H1 (cell line): ENCODE measurements around the gene KIAA0319L. TPM values are rescaled to one million over a fixed set of nuclear protein-coding genes. Genes with fewer than 3 reads are reported as not detected.

Source experiments
- CTCF ChIA-PET: fragments of 300-600 bp; sonication (Branson Sonifier 250); formaldehyde crosslinking; loops from one replicate; lab custom pipeline; 2021; ENCODE audit not compliant: partially characterized antibody; lab: Charles Lee
- POLR2A ChIA-PET: fragments of 300-600 bp; sonication (Branson Sonifier 250); formaldehyde crosslinking; loops from one replicate; lab custom pipeline; 2021; ENCODE audit warnings: inconsistent platforms; ENCODE audit not compliant: partially characterized antibody; lab: Charles Lee
- DNase-seq, 2 experiments: peaks; one replicate each; pipeline versions ENCODE4 v3.0.0 to v3.0.0-alpha.2; 2010 to 2022; ENCODE audit warnings: low spot score in 2 of 2, low read depth in 1 of 2, mixed read lengths in 1 of 2
- FAIRE-seq: peaks from 2 replicates; lab custom pipeline; 2011; peaks lifted over from hg19 to GRCh38; lab: Jason Lieb, UNC
- H2AFZ ChIP-seq: 2 replicates; pipeline ENCODE4 v1.8.1; 2012; ENCODE audit warnings: low read length, inconsistent platforms
- H2AK5ac ChIP-seq: 2 replicates; pipeline ENCODE4 v1.6.1; 2013; ENCODE audit warnings: low read depth, low read length
- H2BK120ac ChIP-seq: replicated peaks from 2 replicates; pipeline ENCODE3; 2013; ENCODE audit warnings: low read depth, low read length, inconsistent platforms
- H2BK12ac ChIP-seq: 2 replicates; pipeline ENCODE4 v1.6.1; 2013; ENCODE audit warnings: low read depth, low read length
- H2BK15ac ChIP-seq: 2 replicates; pipeline ENCODE4 v1.6.1; 2013; ENCODE audit warnings: low read length
- H2BK20ac ChIP-seq: 2 replicates; pipeline ENCODE4 v1.6.1; 2013; ENCODE audit warnings: low read length
- H2BK5ac ChIP-seq: 2 replicates; pipeline ENCODE4 v1.6.1; 2013; ENCODE audit warnings: low read depth, low read length
- H3K14ac ChIP-seq: 2 replicates; pipeline ENCODE4 v1.6.1; 2013; ENCODE audit warnings: inconsistent platforms; ENCODE audit not compliant: insufficient read length
- H3K18ac ChIP-seq: 2 replicates; pipeline ENCODE4 v1.6.1; 2013; ENCODE audit warnings: low read length; ENCODE audit errors: extremely low read depth
- H3K23ac ChIP-seq: 2 replicates; pipeline ENCODE4 v1.6.1; 2013; ENCODE audit warnings: inconsistent platforms; ENCODE audit not compliant: insufficient read length
- H3K23me2 ChIP-seq: 2 replicates; pipeline ENCODE4 v1.6.1; 2013; ENCODE audit warnings: low read depth, low read length
- H3K27ac ChIP-seq: 2 replicates; pipeline ENCODE4 v1.6.1; 2011; ENCODE audit warnings: low read depth, low read length, inconsistent platforms
- H3K27me3 ChIP-seq, 4 experiments: replicated peaks in 1 of 4; 1 replicate in 1 of 4; 2 replicates in 3 of 4; pipeline versions ENCODE4 v1.6.1 to v1.8.1; 2011 to 2013; ENCODE audit warnings: low read length in 3 of 4, mild to moderate bottlenecking in 3 of 4, inconsistent platforms in 2 of 4, mixed read lengths in 2 of 4, moderate library complexity in 1 of 4; ENCODE audit not compliant: control insufficient read depth in 3 of 4, insufficient read depth in 3 of 4; ENCODE audit errors: extremely low read depth in 1 of 4
- H3K36me3 ChIP-seq, 4 experiments: 2 replicates each; pipeline versions ENCODE4 v1.6.1 to v1.8.1; 2011 to 2013; ENCODE audit warnings: mild to moderate bottlenecking in 4 of 4, low read length in 3 of 4, moderate library complexity in 2 of 4, control low read depth in 1 of 4, inconsistent platforms in 1 of 4; ENCODE audit not compliant: insufficient read depth in 4 of 4, control insufficient read depth in 2 of 4
- H3K4ac ChIP-seq: replicated peaks from 2 replicates; pipeline ENCODE3; 2013; ENCODE audit warnings: low read length, low read depth, mixed read lengths, inconsistent platforms; ENCODE audit not compliant: insufficient read length
- H3K4me1 ChIP-seq, 4 experiments: replicated peaks in 1 of 4; 1 replicate in 1 of 4; 2 replicates in 3 of 4; pipeline versions ENCODE4 v1.6.1 to v1.8.1; 2011 to 2013; ENCODE audit warnings: low read length in 3 of 4, inconsistent platforms in 2 of 4, mixed read lengths in 1 of 4; ENCODE audit not compliant: insufficient read depth in 4 of 4, control insufficient read depth in 3 of 4
- H3K4me2 ChIP-seq, 2 experiments: 2 replicates each; pipeline versions ENCODE4 v1.6.1 to v1.8.1; 2011 to 2013; ENCODE audit warnings: low read depth in 2 of 2, low read length in 2 of 2, control low read depth in 1 of 2, inconsistent platforms in 1 of 2, mild to moderate bottlenecking in 1 of 2; ENCODE audit not compliant: insufficient read depth in 1 of 2
- H3K4me3 ChIP-seq, 4 experiments: fragments of 200-600, 300-600 bp in 1 of 4; sonication (generic), shearing (Covaris generic), sonication (Bioruptor Twin) in 1 of 4; 2 replicates each; pipeline versions ENCODE4 v1.5.1 to v1.8.1; 2011 to 2016; ENCODE audit warnings: low read length in 4 of 4, low read depth in 3 of 4, control low read depth in 2 of 4, inconsistent platforms in 2 of 4, mild to moderate bottlenecking in 2 of 4, mixed read lengths in 1 of 4, moderate library complexity in 1 of 4; ENCODE audit not compliant: insufficient read depth in 2 of 4; ENCODE audit errors: extremely low read depth in 1 of 4
- H3K56ac ChIP-seq: replicated peaks from 2 replicates; pipeline ENCODE3; 2013; ENCODE audit warnings: low read depth, mild to moderate bottlenecking, mixed read lengths, low read length, inconsistent platforms; ENCODE audit not compliant: insufficient read length
- H3K79me1 ChIP-seq: 2 replicates; pipeline ENCODE4 v1.6.1; 2013; ENCODE audit warnings: low read depth, low read length, control low read depth
- H3K79me2 ChIP-seq, 2 experiments: 2 replicates each; pipeline versions ENCODE4 v1.6.1 to v1.8.1; 2012 to 2013; ENCODE audit warnings: low read length in 2 of 2, mild to moderate bottlenecking in 2 of 2, inconsistent platforms in 1 of 2; ENCODE audit not compliant: insufficient read depth in 2 of 2, control insufficient read depth in 1 of 2
- H3K9ac ChIP-seq, 4 experiments: replicated peaks in 1 of 4; 1 replicate in 1 of 4; 2 replicates in 3 of 4; pipeline versions ENCODE4 v1.6.1 to v1.8.1; 2011 to 2013; ENCODE audit warnings: low read depth in 3 of 4, low read length in 3 of 4, control low read depth in 2 of 4, mild to moderate bottlenecking in 2 of 4, moderate library complexity in 2 of 4, inconsistent platforms in 1 of 4; ENCODE audit errors: extremely low read depth in 1 of 4
- H3K9me3 ChIP-seq, 2 experiments: 2 replicates each; pipeline versions ENCODE4 v1.6.1 to v1.8.1; 2012 to 2013; ENCODE audit warnings: mild to moderate bottlenecking in 2 of 2, moderate library complexity in 2 of 2, control low read depth in 1 of 2, inconsistent platforms in 1 of 2, low read depth in 1 of 2, low read length in 1 of 2, mixed read lengths in 1 of 2; ENCODE audit not compliant: insufficient read depth in 2 of 2
- H4K20me1 ChIP-seq, 2 experiments: replicated peaks in 1 of 2; 2 replicates each; pipeline versions ENCODE3 to v1.8.1; 2011 to 2013; ENCODE audit warnings: inconsistent platforms in 2 of 2, low read length in 2 of 2, mild to moderate bottlenecking in 1 of 2; ENCODE audit not compliant: insufficient read depth in 2 of 2, control insufficient read depth in 1 of 2
- H4K5ac ChIP-seq: 2 replicates; pipeline ENCODE4 v1.6.1; 2013; ENCODE audit warnings: low read length, low read depth, mixed read lengths, inconsistent platforms; ENCODE audit not compliant: insufficient read length
- H4K8ac ChIP-seq: 2 replicates; pipeline ENCODE4 v1.8.0; 2013; ENCODE audit warnings: mild to moderate bottlenecking, moderate library complexity, low read length, inconsistent platforms; ENCODE audit not compliant: insufficient read depth; ENCODE audit errors: extremely low read depth
- H4K91ac ChIP-seq: replicated peaks from 2 replicates; pipeline ENCODE3; 2013; ENCODE audit warnings: low read length, mixed read lengths, inconsistent platforms; ENCODE audit not compliant: insufficient read length
- BACH1 ChIP-seq: IDR thresholded peaks from 2 replicates; pipeline ENCODE4 v1.6.1; 2012; ENCODE audit warnings: low read length, improper control_type of control experiment
- BRCA1 ChIP-seq: IDR thresholded peaks from 2 replicates; pipeline ENCODE4 v1.6.1; 2012; ENCODE audit warnings: low read depth, low read length, improper control_type of control experiment
- WGBS, 2 experiments: shearing (Covaris generic) in 1 of 2; methylation state at CpG; one replicate each; pipeline versions ENCODE4 v1.1.6 to v1.1.7; 2013 to 2015; ENCODE audit warnings: low lambda C conversion rate in 2 of 2, mixed read lengths in 2 of 2, inconsistent platforms in 1 of 2, low coverage in 1 of 2, missing lambda C conversion rate in 1 of 2; ENCODE audit not compliant: insufficient replicate concordance in 2 of 2, insufficient coverage in 1 of 2, insufficient read length in 1 of 2; ENCODE audit errors: extremely low coverage in 1 of 2, missing lambda C conversion rate in 1 of 2; 5-methylcytosine and 5-hydroxymethylcytosine counted together
- polyA plus RNA-seq, 7 experiments: library from polyadenylated mRNA; depleted of rRNA in 3 of 7; stranded (reverse) in 5 of 7; unstranded in 2 of 7; fragments of >200 nt in 5 of 7; fragments of 200-250 nt in 2 of 7; gene quantifications; 1 replicate in 5 of 7; 2 replicates in 1 of 7; 4 replicates in 1 of 7; pipeline versions ENCODE4 v1.2.1 to v1.2.3, GENCODE V29; 2011 to 2013; ENCODE audit warnings: missing spikeins in 2 of 7, mixed read lengths in 2 of 7
- total RNA-seq: library from RNA; stranded (reverse); fragmentation: NEBNext Ultra II Directional; extraction: Animal tissue kit (Norgen Biotek cat#: 25700); gene quantifications from 2 replicates; pipeline ENCODE4 v1.2.1, GENCODE V29; 2021
- TF ChIP-seq, protein P1 (sequence below), 3 experiments: IDR thresholded peaks; 1 replicate in 2 of 3; 2 replicates in 1 of 3; pipeline versions ENCODE4 v1.5.1 to v1.6.1; 2011; ENCODE audit warnings: low read length in 3 of 3, mild to moderate bottlenecking in 3 of 3, inconsistent platforms in 2 of 3, low read depth in 1 of 3, moderate library complexity in 1 of 3; ENCODE audit not compliant: insufficient read depth in 1 of 3; ENCODE audit errors: control extremely low read depth in 1 of 3
- TF ChIP-seq, protein P2 (sequence below): IDR thresholded peaks from 2 replicates; pipeline ENCODE4 v1.6.1; 2011; ENCODE audit warnings: low read length, improper control_type of control experiment

Gene KIAA0319L
- total and polyA plus RNA-seq, 2 of the 8 experiments (the other 6 are each of a cell fraction or from before 2014, with no cell fraction given) = 40.1 to 55.7 TPM

DNA sequence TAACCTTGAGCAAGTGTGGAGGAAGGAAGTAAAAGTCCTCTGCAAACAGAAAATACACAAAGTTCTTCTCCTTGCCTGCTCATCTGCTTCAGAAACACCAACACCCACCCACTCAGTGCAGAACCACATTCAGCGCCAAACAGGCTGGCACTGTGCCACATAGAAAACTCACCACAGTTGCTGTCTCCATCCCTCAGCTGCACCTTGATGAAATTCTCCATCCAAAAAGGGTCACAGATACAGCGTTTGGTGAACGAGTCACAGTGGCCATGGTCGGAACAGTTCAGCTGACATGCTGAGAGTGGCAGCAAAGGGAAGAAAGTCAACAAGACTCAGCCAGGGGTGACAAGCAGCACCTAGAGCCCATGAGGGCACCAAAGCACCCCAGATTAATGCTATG is 114.5 kb downstream of the KIAA0319L start:
- CTCF ChIA-PET = interaction anchor here (2.1 to 12.9 kb wide), 2 partner anchors 9 to 43 kb away, joined by 4 to 134 read pairs; no protein-coding TSS in a partner anchor
- TF ChIP-seq, protein P1, sequence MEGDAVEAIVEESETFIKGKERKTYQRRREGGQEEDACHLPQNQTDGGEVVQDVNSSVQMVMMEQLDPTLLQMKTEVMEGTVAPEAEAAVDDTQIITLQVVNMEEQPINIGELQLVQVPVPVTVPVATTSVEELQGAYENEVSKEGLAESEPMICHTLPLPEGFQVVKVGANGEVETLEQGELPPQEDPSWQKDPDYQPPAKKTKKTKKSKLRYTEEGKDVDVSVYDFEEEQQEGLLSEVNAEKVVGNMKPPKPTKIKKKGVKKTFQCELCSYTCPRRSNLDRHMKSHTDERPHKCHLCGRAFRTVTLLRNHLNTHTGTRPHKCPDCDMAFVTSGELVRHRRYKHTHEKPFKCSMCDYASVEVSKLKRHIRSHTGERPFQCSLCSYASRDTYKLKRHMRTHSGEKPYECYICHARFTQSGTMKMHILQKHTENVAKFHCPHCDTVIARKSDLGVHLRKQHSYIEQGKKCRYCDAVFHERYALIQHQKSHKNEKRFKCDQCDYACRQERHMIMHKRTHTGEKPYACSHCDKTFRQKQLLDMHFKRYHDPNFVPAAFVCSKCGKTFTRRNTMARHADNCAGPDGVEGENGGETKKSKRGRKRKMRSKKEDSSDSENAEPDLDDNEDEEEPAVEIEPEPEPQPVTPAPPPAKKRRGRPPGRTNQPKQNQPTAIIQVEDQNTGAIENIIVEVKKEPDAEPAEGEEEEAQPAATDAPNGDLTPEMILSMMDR (IDR thresholded peaks at IDR 0.05; ENCODE audit: control extremely low read depth in 1 of 3, insufficient read depth in 1 of 3, low read depth in 1 of 3, low read length in 3 of 3) = no peak
- TF ChIP-seq BACH1 (no peak), BRCA1 (no peak)
- TF ChIP-seq, protein P2, sequence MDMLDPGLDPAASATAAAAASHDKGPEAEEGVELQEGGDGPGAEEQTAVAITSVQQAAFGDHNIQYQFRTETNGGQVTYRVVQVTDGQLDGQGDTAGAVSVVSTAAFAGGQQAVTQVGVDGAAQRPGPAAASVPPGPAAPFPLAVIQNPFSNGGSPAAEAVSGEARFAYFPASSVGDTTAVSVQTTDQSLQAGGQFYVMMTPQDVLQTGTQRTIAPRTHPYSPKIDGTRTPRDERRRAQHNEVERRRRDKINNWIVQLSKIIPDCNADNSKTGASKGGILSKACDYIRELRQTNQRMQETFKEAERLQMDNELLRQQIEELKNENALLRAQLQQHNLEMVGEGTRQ = no peak
- DNase-seq = no peak
- no peak overlapping the region for H2AFZ ChIP-seq
- no peaks in the 10 kb centered on the region for H3K9me3 ChIP-seq
- no peak overlapping the region for H3K23ac ChIP-seq
- no peak overlapping the region for H2AK5ac ChIP-seq
- no peaks in the 10 kb centered on the region for H3K79me1 ChIP-seq
- no peak overlapping the region for H2BK5ac ChIP-seq
- no peak overlapping the region for H2BK12ac ChIP-seq
- no peak overlapping the region for H3K4me2 ChIP-seq
- no peak overlapping the region for H3K9ac ChIP-seq
- H3K27me3 ChIP-seq = no peaks in the 10 kb centered on the region
- H2BK120ac ChIP-seq = no peak overlapping the region
- H2BK15ac ChIP-seq = no peak overlapping the region
- H4K8ac ChIP-seq = no peak overlapping the region
- H3K23me2 ChIP-seq = no peaks in the 10 kb centered on the region
- no peaks in the 10 kb centered on the region for H4K20me1 ChIP-seq
- H3K79me2 ChIP-seq = no peaks in the 10 kb centered on the region
- POLR2A ChIA-PET = interaction anchor here (2.3 kb wide), 1 partner anchor 14 kb away, joined by 5 read pairs; no protein-coding TSS in a partner anchor
- no peak overlapping the region for H4K5ac ChIP-seq
- H2BK20ac ChIP-seq = no peak overlapping the region
- FAIRE-seq = no peak
- no peak overlapping the region for H3K56ac ChIP-seq
- H4K91ac ChIP-seq = no peak overlapping the region
- H3K18ac ChIP-seq = no peak overlapping the region
- 88% methylated on average over 4 of the region's 4 CpGs; no CpG with 5 or more reads in 1 of the 2 experiments for whole genome bisulfite sequencing, 2 experiments
- peaks cover 28 to 64% (median 50%) of the 10 kb centered on the region in 4 experiments for H3K36me3 ChIP-seq
- H3K4me3 ChIP-seq = no peak overlapping the region
- no peak overlapping the region for H3K4ac ChIP-seq
- no peak overlapping the region for H3K27ac ChIP-seq
- no peaks in the 10 kb centered on the region for H3K4me1 ChIP-seq
- H3K14ac ChIP-seq = no peak overlapping the region
